SK-N-SH treated with all-trans-retinoic acid at 6 μM for 48 hours (cell line): ENCODE measurements around the gene HECA.

ENCODE experiments used
- ATAC-seq: fragments of 200-7000 bp; cut with Tn5 transposase; 3 replicates; pipeline ENCODE4 v1.9.1; 2020; ENCODE audit warnings: mild to moderate bottlenecking, moderate library complexity
- ARNTL ChIP-seq: fragments of 450-650 bp; formaldehyde crosslinking; IDR thresholded peaks from 2 replicates; pipeline ENCODE4 v1.5.0; 2020; ENCODE audit warnings: low read depth, mild to moderate bottlenecking, moderate library complexity, borderline replicate concordance
- BACH2 ChIP-seq: fragments of 250-450 bp; sonication (Bioruptor Pico); IDR thresholded peaks from 2 replicates; pipeline ENCODE4 v1.9.0; 2021; ENCODE audit warnings: mild to moderate bottlenecking, borderline replicate concordance
- CREB5 ChIP-seq: fragments of 250-450 bp; sonication (Bioruptor Pico); IDR thresholded peaks from 2 replicates; pipeline ENCODE4 v1.5.1; 2020; ENCODE audit warnings: low read depth, mild to moderate bottlenecking, moderate library complexity
- CSDC2 ChIP-seq: fragments of 250-450 bp; sonication (Bioruptor Pico); IDR thresholded peaks from 2 replicates; pipeline ENCODE4 v1.5.0; 2020; ENCODE audit warnings: mild to moderate bottlenecking, moderate library complexity
- CSRNP3 ChIP-seq: fragments of 250-450 bp; sonication (Bioruptor Pico); IDR thresholded peaks from 2 replicates; pipeline ENCODE4 v1.5.1; 2021; ENCODE audit warnings: mild to moderate bottlenecking, moderate library complexity
- ESRRG ChIP-seq: fragments of 250-450 bp; sonication (Bioruptor Pico); IDR thresholded peaks from 2 replicates; pipeline ENCODE4 v1.6.1; 2021; ENCODE audit warnings: mild to moderate bottlenecking
- GLIS3 ChIP-seq: fragments of 250-450 bp; sonication (Bioruptor Pico); IDR thresholded peaks from 2 replicates; pipeline ENCODE4 v1.5.0; 2020; ENCODE audit warnings: mild to moderate bottlenecking, moderate library complexity
- ISL1 ChIP-seq: fragments of 250-450 bp; sonication (Bioruptor Pico); IDR thresholded peaks from 2 replicates; pipeline ENCODE4 v2.1.2; 2022; ENCODE audit warnings: mild to moderate bottlenecking, moderate library complexity
- PATZ1 ChIP-seq: fragments of 250-450 bp; sonication (Bioruptor Pico); IDR thresholded peaks from 2 replicates; pipeline ENCODE4 v1.8.0; 2020; ENCODE audit warnings: mild to moderate bottlenecking, moderate library complexity, borderline replicate concordance
- POU6F1 ChIP-seq: fragments of 250-450 bp; sonication (Bioruptor Pico); IDR thresholded peaks from 2 replicates; pipeline ENCODE4 v1.8.0; 2021; ENCODE audit warnings: low read depth, mild to moderate bottlenecking, moderate library complexity, borderline replicate concordance
- PPARA ChIP-seq: fragments of 250-450 bp; sonication (Bioruptor Pico); IDR thresholded peaks from 2 replicates; pipeline ENCODE4 v1.5.0; 2020; ENCODE audit warnings: mild to moderate bottlenecking, borderline replicate concordance
- SNAI2 ChIP-seq: fragments of 250-450 bp; sonication (Bioruptor Pico); IDR thresholded peaks from 2 replicates; pipeline ENCODE4 v1.5.0; 2020; ENCODE audit warnings: mild to moderate bottlenecking, moderate library complexity
- TCF4 ChIP-seq: fragments of 250-450 bp; sonication (Bioruptor Pico); IDR thresholded peaks from 2 replicates; pipeline ENCODE4 v1.8.0; 2021; ENCODE audit warnings: mild to moderate bottlenecking, moderate library complexity, borderline replicate concordance
- TOX ChIP-seq: fragments of 250-450 bp; sonication (Bioruptor Pico); IDR thresholded peaks from 2 replicates; pipeline ENCODE4 v1.8.0; 2021; ENCODE audit warnings: mild to moderate bottlenecking, moderate library complexity, borderline replicate concordance
- TSHZ2 ChIP-seq: fragments of 250-450 bp; sonication (Bioruptor Pico); IDR thresholded peaks from 2 replicates; pipeline ENCODE4 v1.5.0; 2020; ENCODE audit warnings: mild to moderate bottlenecking, moderate library complexity
- ZC3H10 ChIP-seq: fragments of 250-450 bp; sonication (Bioruptor Pico); IDR thresholded peaks from 2 replicates; pipeline ENCODE4 v1.5.1; 2021; ENCODE audit warnings: mild to moderate bottlenecking, moderate library complexity
- ZFP30 ChIP-seq: fragments of 450-650 bp; formaldehyde crosslinking; IDR thresholded peaks from 2 replicates; pipeline ENCODE4 v1.5.0; 2022; ENCODE audit warnings: mild to moderate bottlenecking, moderate library complexity
- ZNF565 ChIP-seq: fragments of 450-650 bp; formaldehyde crosslinking; conservative IDR thresholded peaks from 2 replicates; pipeline ENCODE4 v1.5.0; 2020; ENCODE audit warnings: low read depth, mild to moderate bottlenecking, moderate library complexity
- ZNF70 ChIP-seq: fragments of 450-650 bp; formaldehyde crosslinking; IDR thresholded peaks from 2 replicates; pipeline ENCODE4 v1.5.0; 2020; ENCODE audit warnings: mild to moderate bottlenecking, moderate library complexity
- ZNF8 ChIP-seq: fragments of 450-650 bp; formaldehyde crosslinking; IDR thresholded peaks from 2 replicates; pipeline ENCODE4 v1.5.0; 2020; ENCODE audit warnings: mild to moderate bottlenecking, moderate library complexity

Gene HECA

GRCh38 chr6:139174961-139175360 is 40.1 kb downstream of the HECA start:
- TF ChIP-seq CSDC2 (CRISPR knock-in tag) (no peak), PPARA (CRISPR knock-in tag) (no peak), PATZ1 (no peak), CSRNP3 (CRISPR knock-in tag) (no peak), TCF4 (CRISPR knock-in tag) (no peak), ZNF565 (CRISPR knock-in tag) (no peak), POU6F1 (CRISPR knock-in tag) (no peak), ZC3H10 (CRISPR knock-in tag) (no peak), SNAI2 (CRISPR knock-in tag) (no peak)
- ATAC-seq: no peak

- TF ChIP-seq CREB5 (no peak), ARNTL (no peak), TCF4 (CRISPR knock-in tag) (no peak), CSRNP3 (CRISPR knock-in tag) (no peak), TOX (no peak), ISL1 (CRISPR knock-in tag) (no peak), PATZ1 (no peak), BACH2 (CRISPR knock-in tag) (no peak), ZNF8 (CRISPR knock-in tag) (no peak), SNAI2 (CRISPR knock-in tag) (no peak), ZNF565 (CRISPR knock-in tag) (no peak), ESRRG (no peak), ZFP30 (CRISPR knock-in tag) (no peak), ZNF70 (no peak), POU6F1 (CRISPR knock-in tag) (no peak), GLIS3 (CRISPR knock-in tag) (no peak), TSHZ2 (no peak), PPARA (CRISPR knock-in tag) (no peak), ZC3H10 (CRISPR knock-in tag) (no peak)
- TF ChIP-seq, all 23 proteins: peak for 0
- ATAC-seq: no peak
These were observed 40.6 kb downstream of the HECA start for GRCh38 chr6:139175389-139175948.
